Glutamatergic neuron (in vitro differentiated cells): Measurements from ENCODE around the gene NEGR1. TPM values are rescaled to one million over a fixed set of nuclear protein-coding genes. Genes with fewer than 3 reads are reported as not detected.

ENCODE experiments used
- DNase-seq: peaks from one replicate; pipeline ENCODE4 v3.0.0; 2022
- H3K27ac Mint-ChIP-seq: one replicate; pipeline ENCODE4 v1.8.0; 2020; ENCODE audit warnings: mild to moderate bottlenecking, mixed read lengths, inconsistent platforms; ENCODE audit not compliant: unreplicated experiment
- H3K27me3 Mint-ChIP-seq: one replicate; pipeline ENCODE4 v1.8.0; 2020; ENCODE audit warnings: mild to moderate bottlenecking, moderate library complexity, mixed read lengths, inconsistent platforms; ENCODE audit not compliant: unreplicated experiment
- H3K36me3 Mint-ChIP-seq: one replicate; pipeline ENCODE4 v1.8.0; 2020; ENCODE audit warnings: mild to moderate bottlenecking, mixed read lengths, inconsistent platforms; ENCODE audit not compliant: unreplicated experiment
- H3K4me1 Mint-ChIP-seq: one replicate; pipeline ENCODE4 v1.8.0; 2020; ENCODE audit warnings: mild to moderate bottlenecking, low read depth, mixed read lengths, inconsistent platforms; ENCODE audit not compliant: unreplicated experiment
- H3K4me3 Mint-ChIP-seq: one replicate; pipeline ENCODE4 v1.8.0; 2020; ENCODE audit warnings: mild to moderate bottlenecking, mixed read lengths, inconsistent platforms; ENCODE audit not compliant: unreplicated experiment
- H3K9me3 Mint-ChIP-seq: one replicate; pipeline ENCODE4 v1.8.0; 2020; ENCODE audit warnings: mild to moderate bottlenecking, moderate library complexity, mixed read lengths, inconsistent platforms; ENCODE audit not compliant: unreplicated experiment
- total RNA-seq: library from RNA; stranded (reverse); fragmentation: NEBNext Ultra II Directional; extraction: Animal tissue kit (Norgen Biotek cat#: 25700); gene quantifications from one replicate; pipeline ENCODE4 v1.2.1, GENCODE V29; 2021; ENCODE audit not compliant: unreplicated experiment
- TF ChIP-seq, protein P1 (sequence below): fragments of 200-600 bp; sonication (generic); IDR thresholded peaks from one replicate; pipeline ENCODE4 v1.5.0; 2021; ENCODE audit not compliant: partially characterized antibody, unreplicated experiment

Gene NEGR1
- total RNA-seq, 1 donor from 2014 or later, result 0.51 TPM

DNA sequence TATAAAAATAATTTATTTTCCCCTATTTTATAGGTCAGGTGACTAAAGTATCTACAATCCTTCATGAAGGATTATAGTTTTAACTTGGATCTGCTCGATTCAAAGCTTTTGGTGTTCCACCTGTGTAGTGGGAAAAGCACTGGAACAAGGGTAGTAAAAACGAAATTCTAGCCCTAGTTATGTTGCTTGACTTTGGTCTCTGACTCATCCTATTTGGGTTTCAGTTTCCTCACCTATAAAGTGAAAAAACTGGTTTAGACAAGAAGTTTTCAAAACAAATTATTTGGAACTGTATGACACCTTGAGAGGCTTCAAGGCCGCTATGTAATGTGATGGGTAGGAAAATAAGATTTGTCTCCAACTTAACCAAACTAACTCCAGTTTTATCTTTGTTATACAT is 696.3 kb downstream of the NEGR1 start:
- no peak overlapping the region for H3K4me3 Mint-ChIP-seq
- no peaks in the 10 kb centered on the region for H3K4me1 Mint-ChIP-seq
- no peaks in the 10 kb centered on the region for H3K27me3 Mint-ChIP-seq
- no peaks in the 10 kb centered on the region for H3K9me3 Mint-ChIP-seq
- H3K36me3 Mint-ChIP-seq, result no peaks in the 10 kb centered on the region
- TF ChIP-seq, protein P1, sequence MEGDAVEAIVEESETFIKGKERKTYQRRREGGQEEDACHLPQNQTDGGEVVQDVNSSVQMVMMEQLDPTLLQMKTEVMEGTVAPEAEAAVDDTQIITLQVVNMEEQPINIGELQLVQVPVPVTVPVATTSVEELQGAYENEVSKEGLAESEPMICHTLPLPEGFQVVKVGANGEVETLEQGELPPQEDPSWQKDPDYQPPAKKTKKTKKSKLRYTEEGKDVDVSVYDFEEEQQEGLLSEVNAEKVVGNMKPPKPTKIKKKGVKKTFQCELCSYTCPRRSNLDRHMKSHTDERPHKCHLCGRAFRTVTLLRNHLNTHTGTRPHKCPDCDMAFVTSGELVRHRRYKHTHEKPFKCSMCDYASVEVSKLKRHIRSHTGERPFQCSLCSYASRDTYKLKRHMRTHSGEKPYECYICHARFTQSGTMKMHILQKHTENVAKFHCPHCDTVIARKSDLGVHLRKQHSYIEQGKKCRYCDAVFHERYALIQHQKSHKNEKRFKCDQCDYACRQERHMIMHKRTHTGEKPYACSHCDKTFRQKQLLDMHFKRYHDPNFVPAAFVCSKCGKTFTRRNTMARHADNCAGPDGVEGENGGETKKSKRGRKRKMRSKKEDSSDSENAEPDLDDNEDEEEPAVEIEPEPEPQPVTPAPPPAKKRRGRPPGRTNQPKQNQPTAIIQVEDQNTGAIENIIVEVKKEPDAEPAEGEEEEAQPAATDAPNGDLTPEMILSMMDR, result no peak
- H3K27ac Mint-ChIP-seq, result no peak overlapping the region
- no peak for DNase-seq

DNA sequence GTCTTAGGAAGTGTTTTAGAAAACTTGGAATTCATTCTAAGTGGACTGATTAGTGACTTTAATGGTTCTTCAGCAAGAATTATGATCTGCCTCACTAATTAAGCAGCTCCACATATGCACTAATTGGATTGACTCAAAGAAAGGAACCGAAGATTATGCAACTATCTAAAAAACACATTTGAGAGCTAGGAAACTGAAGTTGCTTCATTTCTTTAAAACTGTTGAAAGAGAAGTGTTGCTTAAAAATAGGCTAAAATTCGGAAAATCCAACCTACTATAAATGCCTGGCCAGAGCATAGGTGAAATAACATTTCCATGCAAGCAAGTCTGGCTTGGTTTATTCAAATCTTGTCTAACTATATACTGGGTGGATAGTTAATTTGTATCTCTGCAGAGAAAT is 698.6 kb downstream of the NEGR1 start:
- TF ChIP-seq, protein P1, result no peak
- H3K4me3 Mint-ChIP-seq, result no peak overlapping the region
- DNase-seq, result no peak
- H3K27ac Mint-ChIP-seq, result no peak overlapping the region
- H3K36me3 Mint-ChIP-seq, result no peaks in the 10 kb centered on the region
- H3K4me1 Mint-ChIP-seq, result no peaks in the 10 kb centered on the region
- no peaks in the 10 kb centered on the region for H3K27me3 Mint-ChIP-seq
- H3K9me3 Mint-ChIP-seq, result no peaks in the 10 kb centered on the region

DNA sequence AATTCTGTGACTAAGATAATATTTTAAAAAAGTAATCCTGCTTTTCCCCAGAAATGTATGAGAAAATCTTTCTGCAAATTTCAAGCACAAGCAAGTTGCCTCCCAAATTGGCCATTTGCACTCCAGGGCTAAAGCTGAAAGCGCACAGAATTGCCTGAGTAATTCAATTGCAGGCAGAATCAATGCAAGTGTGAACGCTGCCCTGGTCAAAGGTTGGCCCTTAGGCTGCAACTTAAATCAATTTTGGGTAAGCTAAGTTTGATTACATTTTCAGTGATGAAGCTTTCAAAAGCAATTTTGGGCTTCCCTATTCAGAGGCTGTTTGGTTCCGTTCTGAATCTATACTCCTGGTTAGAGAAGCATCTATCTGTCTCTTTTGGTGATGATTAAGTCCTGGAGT is 699.7 kb downstream of the NEGR1 start:
- Mint-ChIP-seq H3K27ac (no peak overlapping the region), H3K27me3 (no peaks in the 10 kb centered on the region), H3K4me3 (no peak overlapping the region), H3K36me3 (no peaks in the 10 kb centered on the region), H3K9me3 (no peaks in the 10 kb centered on the region), H3K4me1 (no peaks in the 10 kb centered on the region)
- DNase-seq, result no peak
- TF ChIP-seq, protein P1, result no peak

DNA sequence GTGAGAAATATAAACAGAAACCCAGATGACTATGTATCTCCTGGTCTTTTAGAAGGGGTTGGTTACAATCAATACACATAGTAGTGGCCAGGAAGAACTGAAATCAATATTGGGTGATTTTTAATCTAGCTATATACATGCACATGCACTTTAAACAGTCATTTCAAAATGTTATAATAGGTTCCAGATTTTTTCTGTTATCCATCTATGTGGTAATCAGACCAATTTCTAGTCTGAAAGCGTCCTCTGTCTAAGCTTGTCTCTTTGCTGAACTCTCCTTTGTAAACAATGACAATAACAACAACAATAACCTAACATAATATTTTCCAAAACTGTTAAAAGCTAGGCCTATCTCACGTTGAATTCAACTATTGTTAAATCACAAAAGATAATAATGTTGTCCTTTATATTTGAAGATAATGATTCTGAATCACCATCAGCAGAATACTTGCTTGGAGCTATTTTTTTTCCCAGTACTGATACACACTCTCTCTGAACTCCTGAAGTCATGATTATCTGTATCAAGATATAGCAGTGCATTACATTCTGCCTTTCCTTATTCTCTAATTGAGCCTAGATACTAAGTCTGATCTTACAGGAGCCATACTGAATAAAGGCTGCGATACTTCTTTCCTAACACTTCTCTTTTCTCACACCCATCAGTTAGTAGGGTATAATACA is 704.7 kb downstream of the NEGR1 start:
- Mint-ChIP-seq H3K27me3 (peaks cover 2% of the 10 kb centered on the region), H3K27ac (no peak overlapping the region), H3K4me1 (no peaks in the 10 kb centered on the region), H3K36me3 (no peaks in the 10 kb centered on the region), H3K4me3 (no peak overlapping the region), H3K9me3 (no peaks in the 10 kb centered on the region)
- TF ChIP-seq, protein P1, result no peak
- no peak for DNase-seq

DNA sequence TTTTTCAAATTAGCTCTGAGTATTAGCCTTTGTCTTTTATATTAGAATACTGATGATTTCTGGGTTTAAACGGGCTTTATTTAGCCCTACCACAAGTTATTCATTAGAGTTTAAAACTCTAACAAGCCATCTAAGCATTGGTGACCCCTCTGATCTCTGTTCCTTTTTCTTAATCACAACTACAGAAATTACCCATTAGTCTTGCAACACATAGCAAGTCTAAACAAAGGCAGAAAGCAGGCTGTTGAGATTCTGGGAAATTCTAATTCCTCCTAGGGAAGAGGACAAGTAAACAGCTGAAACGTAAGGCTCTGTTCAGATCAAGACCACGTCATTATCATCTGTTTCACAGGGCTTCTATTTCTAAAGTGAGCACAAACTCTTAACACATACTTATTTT is 710.3 kb downstream of the NEGR1 start:
- no peaks in the 10 kb centered on the region for H3K36me3 Mint-ChIP-seq
- no peak for DNase-seq
- TF ChIP-seq, protein P1, result no peak
- peaks cover 2% of the 10 kb centered on the region for H3K27me3 Mint-ChIP-seq
- H3K4me3 Mint-ChIP-seq, result no peak overlapping the region
- H3K4me1 Mint-ChIP-seq, result no peaks in the 10 kb centered on the region
- no peak overlapping the region for H3K27ac Mint-ChIP-seq
- H3K9me3 Mint-ChIP-seq, result no peaks in the 10 kb centered on the region
